HG03196 (cell line): ENCODE measurements around the gene MYH7B.

Experiments
- ATAC-seq: cut with Tn5 transposase; IDR thresholded peaks from one replicate; pipeline ENCODE4 v1.9.1; 2021; ENCODE audit not compliant: unreplicated experiment

MYH7B gene

GRCh38 chr20:35002426-35003210 lies 47.0 kb downstream of the MYH7B start:
- no peak for ATAC-seq

- ATAC-seq = no peak
These were observed 47.8 kb downstream of the MYH7B start for GRCh38 chr20:35003211-35004031.

GRCh38 chr20:35004051-35004725 lies 48.5 kb downstream of the MYH7B start:
- ATAC-seq = no peak

GRCh38 chr20:35004749-35005462 lies 49.2 kb downstream of the MYH7B start:
- ATAC-seq = no peak
